DOHH2 (cell line): Measurements from ENCODE around the gene ZNF789.
"Not testable (repeated sequence)": the region's sequence is repeated elsewhere in the genome, so short reads cannot be mapped to it uniquely, and the experiment has no call there.

Source experiments
- H3F3A ChIP-seq: fragments of 200-600 bp; sonication (generic), shearing (Covaris generic); 2 replicates; pipeline ENCODE4 v1.6.0; 2016; ENCODE audit warnings: antibody characterized with exemption, mild to moderate bottlenecking; ENCODE audit not compliant: control insufficient read depth, insufficient read depth
- H3K27ac ChIP-seq: fragments of 200-600 bp; sonication (generic); 2 replicates; pipeline ENCODE4 v1.5.1; 2014; ENCODE audit warnings: low read depth, mild to moderate bottlenecking, low read length, moderate library complexity
- H3K27me3 ChIP-seq: fragments of 200-600 bp; sonication (generic); 2 replicates; pipeline ENCODE4 v1.6.1; 2014; ENCODE audit warnings: mild to moderate bottlenecking, low read length, mixed read lengths; ENCODE audit not compliant: control insufficient read depth
- H3K36me3 ChIP-seq: fragments of 200-600 bp; sonication (generic); 2 replicates; pipeline ENCODE4 v1.6.1; 2014; ENCODE audit warnings: mild to moderate bottlenecking, low read length, moderate library complexity, mixed read lengths; ENCODE audit not compliant: control insufficient read depth
- H3K4me1 ChIP-seq: fragments of 200-600 bp; sonication (generic); 2 replicates; pipeline ENCODE4 v1.6.1; 2014; ENCODE audit warnings: mild to moderate bottlenecking, low read length, mixed read lengths; ENCODE audit not compliant: control insufficient read depth
- H3K4me2 ChIP-seq: fragments of 200-600 bp; sonication (generic); 2 replicates; pipeline ENCODE4 v1.6.0; 2014; ENCODE audit warnings: mild to moderate bottlenecking, low read length, moderate library complexity
- H3K4me3 ChIP-seq: fragments of 200-600 bp; sonication (generic); 2 replicates; pipeline ENCODE4 v1.5.1; 2014; ENCODE audit warnings: mild to moderate bottlenecking, low read length, mixed read lengths
- H3K79me2 ChIP-seq: fragments of 200-600 bp; sonication (generic); 2 replicates; pipeline ENCODE4 v1.6.1; 2014; ENCODE audit warnings: mild to moderate bottlenecking, low read length, mixed read lengths; ENCODE audit not compliant: control insufficient read depth
- H3K9me2 ChIP-seq: fragments of 200-600 bp; sonication (generic); replicated peaks from 2 replicates; pipeline ENCODE4 v1.6.1; 2014; ENCODE audit warnings: mild to moderate bottlenecking, low read length, mixed read lengths; ENCODE audit not compliant: control insufficient read depth
- H3K9me3 ChIP-seq: fragments of 200-600 bp; sonication (generic); 2 replicates; pipeline ENCODE4 v1.6.1; 2014; ENCODE audit warnings: antibody characterized with exemption, low read length, mixed read lengths; ENCODE audit not compliant: control insufficient read depth, insufficient read depth
- H4K20me1 ChIP-seq: fragments of 200-600 bp; sonication (generic); 2 replicates; pipeline ENCODE4 v1.6.0; 2014; ENCODE audit warnings: low read depth, mild to moderate bottlenecking, antibody characterized with exemption, low read length, moderate library complexity; ENCODE audit not compliant: control insufficient read depth, insufficient read depth
- EZH2phosphoT487 ChIP-seq: fragments of 200-600 bp; sonication (generic); IDR thresholded peaks from 2 replicates; pipeline ENCODE4 v1.6.1; 2017; ENCODE audit warnings: borderline replicate concordance, mild to moderate bottlenecking, antibody characterized with exemption, low read length, moderate library complexity, mixed read lengths
- TF ChIP-seq, protein P1 (sequence below): fragments of 200-600 bp; sonication (generic); IDR thresholded peaks from one replicate; pipeline ENCODE4 v1.5.1; 2014; ENCODE audit warnings: antibody characterized with exemption, mild to moderate bottlenecking, low read depth, low read length; ENCODE audit not compliant: poor library complexity, severe bottlenecking

ZNF789 gene

GRCh38 chr7:99499721-99500636 is 27.3 kb downstream of the ZNF789 start, which contains the start of gene ZNF394:
TSS of gene ZNF394 (minus strand) at chr7:99500281. CDS start at chr7:99500093, 188 bp downstream.
- no peaks in the 10 kb centered on the region for H3K27me3 ChIP-seq
- TF ChIP-seq, protein P1, sequence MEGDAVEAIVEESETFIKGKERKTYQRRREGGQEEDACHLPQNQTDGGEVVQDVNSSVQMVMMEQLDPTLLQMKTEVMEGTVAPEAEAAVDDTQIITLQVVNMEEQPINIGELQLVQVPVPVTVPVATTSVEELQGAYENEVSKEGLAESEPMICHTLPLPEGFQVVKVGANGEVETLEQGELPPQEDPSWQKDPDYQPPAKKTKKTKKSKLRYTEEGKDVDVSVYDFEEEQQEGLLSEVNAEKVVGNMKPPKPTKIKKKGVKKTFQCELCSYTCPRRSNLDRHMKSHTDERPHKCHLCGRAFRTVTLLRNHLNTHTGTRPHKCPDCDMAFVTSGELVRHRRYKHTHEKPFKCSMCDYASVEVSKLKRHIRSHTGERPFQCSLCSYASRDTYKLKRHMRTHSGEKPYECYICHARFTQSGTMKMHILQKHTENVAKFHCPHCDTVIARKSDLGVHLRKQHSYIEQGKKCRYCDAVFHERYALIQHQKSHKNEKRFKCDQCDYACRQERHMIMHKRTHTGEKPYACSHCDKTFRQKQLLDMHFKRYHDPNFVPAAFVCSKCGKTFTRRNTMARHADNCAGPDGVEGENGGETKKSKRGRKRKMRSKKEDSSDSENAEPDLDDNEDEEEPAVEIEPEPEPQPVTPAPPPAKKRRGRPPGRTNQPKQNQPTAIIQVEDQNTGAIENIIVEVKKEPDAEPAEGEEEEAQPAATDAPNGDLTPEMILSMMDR: peak; percentile 38
- no peak for TF ChIP-seq EZH2phosphoT487
- peaks cover 53% of the 10 kb centered on the region for H3K36me3 ChIP-seq
- peak within 1 kb of the TSS; percentile 88 for H3K4me2 ChIP-seq
- H4K20me1 ChIP-seq: peaks cover 17% of the 10 kb centered on the region
- H3K79me2 ChIP-seq: peaks cover 67% of the 10 kb centered on the region
- no peaks in the 10 kb centered on the region for H3K9me2 ChIP-seq
- H3K27ac ChIP-seq: peak within 1 kb of the TSS; percentile 79
- H3K4me3 ChIP-seq: peak within 1 kb of the TSS; percentile 96
- H3F3A ChIP-seq: peaks cover 9% of the 10 kb centered on the region
- peaks cover 10% of the 10 kb centered on the region; the same call in 1 of the 2 replicates for H3K9me3 ChIP-seq
- H3K4me1 ChIP-seq: peaks cover 27% of the 10 kb centered on the region

GRCh38 chr7:99500637-99501009 is 27.9 kb downstream of the ZNF789 start:
- Histone ChIP-seq H3K27ac (peak overlapping the region; percentile 79), H3K9me3 (peaks cover 10% of the 10 kb centered on the region; the same call in 1 of the 2 replicates), H4K20me1 (peaks cover 17% of the 10 kb centered on the region), H3K79me2 (peaks cover 67% of the 10 kb centered on the region), H3K4me1 (peaks cover 29% of the 10 kb centered on the region), H3K9me2 (no peaks in the 10 kb centered on the region), H3K27me3 (no peaks in the 10 kb centered on the region), H3K36me3 (peaks cover 50% of the 10 kb centered on the region), H3K4me2 (peak overlapping the region; percentile 88), H3F3A (peaks cover 9% of the 10 kb centered on the region), H3K4me3 (peak overlapping the region; percentile 96)
- TF ChIP-seq, protein P1: no peak
- no peak for TF ChIP-seq EZH2phosphoT487

GRCh38 chr7:99501236-99501635 is 28.5 kb downstream of the ZNF789 start:
- peak overlapping the region; percentile 88 for H3K4me2 ChIP-seq
- not testable (repeated sequence) for H3K27me3 ChIP-seq, H3K9me2 ChIP-seq, H3F3A ChIP-seq, H3K27ac ChIP-seq, H3K9me3 ChIP-seq
- peaks cover 17% of the 10 kb centered on the region for H4K20me1 ChIP-seq
- peaks cover 36% of the 10 kb centered on the region for H3K4me1 ChIP-seq
- H3K4me3 ChIP-seq: peak overlapping the region; percentile 96
- H3K36me3 ChIP-seq: peaks cover 46% of the 10 kb centered on the region
- peaks cover 67% of the 10 kb centered on the region for H3K79me2 ChIP-seq

DNA sequence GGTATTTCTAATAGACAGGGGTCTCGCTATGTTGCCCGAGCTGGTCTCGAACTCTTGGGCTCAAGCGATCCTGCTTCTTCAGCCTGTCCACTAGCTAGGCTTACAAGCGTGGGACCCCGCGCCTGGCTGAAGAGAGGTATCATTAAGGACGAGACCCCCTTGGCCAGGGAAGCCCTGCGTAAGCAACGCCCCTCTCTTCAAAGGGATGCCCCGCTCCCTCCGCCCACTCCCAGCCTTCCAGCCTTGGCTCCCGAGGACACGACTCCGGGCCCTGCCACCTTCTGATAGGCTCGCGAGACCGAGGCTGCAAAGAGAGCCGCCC is 31.6 kb downstream of the ZNF789 start:
- peak overlapping the region; percentile 80 for H3K27ac ChIP-seq
- peaks cover 26% of the 10 kb centered on the region for H3K36me3 ChIP-seq
- no peaks in the 10 kb centered on the region for H3K9me2 ChIP-seq
- peaks cover 6% of the 10 kb centered on the region; the same call in 1 of the 2 replicates for H3K9me3 ChIP-seq
- H4K20me1 ChIP-seq: 0 out of 2 replicates have a peak, but pooled peaks cover 4% of the 10 kb centered on the region
- peak overlapping the region; percentile 95 for H3K4me3 ChIP-seq
- TF ChIP-seq, protein P1: no peak
- no peak for TF ChIP-seq EZH2phosphoT487
- H3F3A ChIP-seq: peaks cover 9% of the 10 kb centered on the region
- H3K27me3 ChIP-seq: no peaks in the 10 kb centered on the region
- H3K4me2 ChIP-seq: peak overlapping the region; percentile 88
- H3K79me2 ChIP-seq: peaks cover 60% of the 10 kb centered on the region
- peaks cover 27% of the 10 kb centered on the region for H3K4me1 ChIP-seq
